Measurements from ENCODE around the gene TYROBP. TPM values are rescaled to one million over a fixed set of nuclear protein-coding genes. Genes with fewer than 3 reads are reported as not detected.
"Not testable (repeated sequence)": the region's sequence is repeated elsewhere in the genome, so short reads cannot be mapped to it uniquely, and the experiment has no call there.

The TYROBP gene
- polyA plus RNA-seq, 3 donors = 23.7 to 207 (median 194) TPM

- 1 to 4% (median 3%) methylated on average over 28 to 65 of the region's 68 CpGs for WGBS, 3 donors
- H3K27ac ChIP-seq (ENCODE audit: low read depth, low read length) = no peak within 1 kb of the TSS
Observed at GRCh38 chr19:35935911-35936737, 28.0 kb upstream of the TYROBP start, which contains the start of gene LRFN3. TSS of gene LRFN3 (plus strand) at chr19:35936374. CDS start at chr19:35939426, 3,052 bp downstream.

- no peak overlapping the region for H3K27ac ChIP-seq (ENCODE audit: low read depth, low read length)
- 40 to 56% (median 52%) methylated on average over 7 of the region's 7 CpGs for WGBS, 3 donors
Observed at GRCh38 chr19:35932291-35932936, 24.3 kb upstream of the TYROBP start.

DNA sequence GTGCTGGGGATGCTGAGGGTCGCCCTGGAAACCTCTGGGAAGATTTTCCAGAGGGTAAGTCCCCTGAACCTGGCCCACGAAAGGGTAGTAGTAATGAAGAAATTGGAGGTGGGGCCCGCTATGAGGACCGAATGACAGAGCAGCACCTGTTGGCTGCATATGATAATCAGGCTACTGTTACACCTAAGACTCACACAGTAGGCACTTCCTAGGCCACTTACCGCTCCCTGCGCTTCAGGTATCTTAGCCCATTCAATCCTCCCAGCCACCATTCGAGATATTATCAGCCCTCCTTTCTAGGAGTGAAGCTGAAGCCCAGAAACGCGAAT lies 23.7 kb upstream of the TYROBP start:
- H3K27ac ChIP-seq (ENCODE audit: low read depth, low read length) = no peak overlapping the region
- 7 to 9% (median 7%) methylated on average over 9 of the region's 9 CpGs for WGBS, 3 donors

DNA sequence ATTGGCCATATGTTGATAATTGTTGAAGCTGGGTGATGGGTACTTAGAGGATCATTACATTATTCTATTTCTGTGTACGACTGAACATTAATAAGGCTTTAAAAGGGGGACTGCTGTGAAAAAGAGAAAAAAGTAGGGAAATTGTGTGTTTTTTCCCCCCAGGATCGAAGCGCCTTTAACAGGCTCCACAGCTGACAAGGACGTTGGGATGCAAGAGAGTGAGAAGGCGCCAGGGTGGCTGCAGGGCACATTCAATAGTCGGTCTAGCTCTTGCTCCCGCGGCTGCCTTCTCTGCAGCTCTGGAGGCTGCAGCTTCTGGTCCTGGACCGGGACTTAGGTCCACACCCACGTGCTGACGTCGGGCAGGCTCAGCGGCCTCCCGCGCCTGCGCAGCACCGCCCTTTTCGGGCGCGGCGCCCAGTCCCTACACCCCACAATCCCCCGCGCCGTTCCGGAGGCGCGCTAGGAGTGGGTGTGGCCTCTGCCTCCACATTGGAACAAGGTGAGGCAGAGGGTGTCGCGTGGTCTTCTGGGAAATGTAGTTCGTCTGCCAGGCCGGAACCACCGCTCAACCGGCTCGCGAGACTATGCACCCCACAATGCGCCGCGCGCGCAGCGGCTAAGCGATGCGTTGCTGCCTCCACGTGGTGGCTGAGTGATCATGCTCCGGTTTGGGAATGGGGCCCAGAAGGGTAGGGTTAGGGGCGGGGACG lies 23.2 kb upstream of the TYROBP start:
- H3K27ac ChIP-seq (ENCODE audit: low read depth, low read length) = no peak overlapping the region
- 1% methylated on average over 46 to 47 of the region's 47 CpGs for WGBS, 3 donors

DNA sequence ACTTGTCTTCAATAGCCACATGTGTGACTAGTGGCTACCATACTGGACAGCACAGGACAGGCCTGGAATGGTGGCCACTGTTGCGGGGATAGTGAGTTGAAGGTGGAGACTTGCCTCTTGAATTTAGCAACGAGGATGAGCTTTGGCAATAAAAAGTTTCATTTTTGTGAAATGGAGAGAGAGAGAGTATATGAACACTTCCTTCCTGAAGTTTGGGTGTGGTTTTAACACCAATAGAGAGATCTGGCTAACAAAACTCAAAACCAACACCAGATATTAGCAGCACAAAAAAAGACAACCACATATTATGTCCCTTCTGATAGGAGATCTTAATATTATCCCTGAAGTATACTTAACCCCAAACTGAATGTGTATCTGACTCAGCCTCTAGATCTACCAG lies 21.8 kb upstream of the TYROBP start:
- H3K27ac ChIP-seq (ENCODE audit: low read depth, low read length) = no peak overlapping the region
- 41 to 71% (median 47%) methylated on average over 2 of the region's 2 CpGs for WGBS, 3 donors

- no peak overlapping the region for H3K27ac ChIP-seq (ENCODE audit: low read depth, low read length)
- WGBS, 3 donors = 74 to 83% (median 77%) methylated on average over 5 of the region's 5 CpGs
Observed at GRCh38 chr19:35928507-35928906, 20.4 kb upstream of the TYROBP start.

DNA sequence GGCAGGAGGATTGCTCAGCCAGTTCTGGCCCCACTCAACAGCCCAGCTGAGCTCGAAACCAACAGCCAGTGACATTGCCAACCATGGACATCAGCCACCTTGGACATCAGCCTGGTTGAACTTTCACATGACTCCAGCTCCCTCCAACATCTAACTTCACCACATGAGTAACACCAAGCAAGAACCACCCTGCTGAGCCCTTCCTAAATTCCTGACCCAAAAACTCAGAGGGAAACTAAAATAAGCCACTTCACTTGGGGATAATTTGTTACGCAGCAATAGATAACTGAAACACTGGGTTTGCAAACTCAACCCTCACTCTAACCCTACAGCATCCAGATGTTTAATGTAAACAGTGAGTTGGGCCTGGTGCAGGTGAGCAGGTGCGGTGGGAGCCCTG lies 17.4 kb upstream of the TYROBP start:
- WGBS, 3 donors = 77 to 89% (median 88%) methylated on average over 3 of the region's 3 CpGs
- H3K27ac ChIP-seq (ENCODE audit: low read depth, low read length) = no peak overlapping the region

GRCh38 chr19:35921012-35921411 lies 12.9 kb upstream of the TYROBP start:
- WGBS, 3 donors = 85 to 88% (median 86%) methylated on average over 6 of the region's 6 CpGs

DNA sequence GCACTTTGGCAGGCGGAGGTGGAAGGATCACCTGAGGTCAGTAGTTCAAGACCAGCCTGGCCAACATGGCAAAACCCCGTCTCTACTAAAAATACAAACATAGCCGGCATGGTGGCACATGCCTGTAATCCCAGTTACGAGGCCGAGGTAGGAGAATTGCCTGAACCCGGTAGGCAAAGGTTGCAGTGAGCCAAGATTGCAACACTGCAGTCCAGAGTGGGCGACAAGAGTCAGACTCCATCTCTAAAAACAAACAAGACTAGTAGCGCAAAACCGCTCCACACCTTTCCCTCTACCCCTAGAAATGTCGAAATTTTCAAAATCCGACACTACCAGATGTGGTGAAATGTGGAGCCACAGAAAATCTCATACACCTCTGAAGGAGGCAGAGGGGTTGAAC lies 11.2 kb upstream of the TYROBP start:
- no peak overlapping the region for H3K27ac ChIP-seq (ENCODE audit: low read depth, low read length)
- WGBS, 3 donors = 82 to 89% (median 84%) methylated on average over 11 of the region's 11 CpGs

More at GRCh38 chr19:35921012-35921411, 12.9 kb upstream of the TYROBP start:
- H3K27ac ChIP-seq (ENCODE audit: low read depth, low read length) = no peak overlapping the region

GRCh38 chr19:35915443-35915842 lies 7.3 kb upstream of the TYROBP start:
- WGBS, 3 donors = 56 to 64% (median 59%) methylated on average over 3 of the region's 3 CpGs
- peak overlapping the region; percentile 17 for H3K27ac ChIP-seq (ENCODE audit: low read depth, low read length)

- no peak overlapping the region for H3K27ac ChIP-seq (ENCODE audit: low read depth, low read length)
- 44 to 72% (median 48%) methylated on average over 7 of the region's 7 CpGs for WGBS, 3 donors
Observed at GRCh38 chr19:35913589-35913988, 5.5 kb upstream of the TYROBP start.

DNA sequence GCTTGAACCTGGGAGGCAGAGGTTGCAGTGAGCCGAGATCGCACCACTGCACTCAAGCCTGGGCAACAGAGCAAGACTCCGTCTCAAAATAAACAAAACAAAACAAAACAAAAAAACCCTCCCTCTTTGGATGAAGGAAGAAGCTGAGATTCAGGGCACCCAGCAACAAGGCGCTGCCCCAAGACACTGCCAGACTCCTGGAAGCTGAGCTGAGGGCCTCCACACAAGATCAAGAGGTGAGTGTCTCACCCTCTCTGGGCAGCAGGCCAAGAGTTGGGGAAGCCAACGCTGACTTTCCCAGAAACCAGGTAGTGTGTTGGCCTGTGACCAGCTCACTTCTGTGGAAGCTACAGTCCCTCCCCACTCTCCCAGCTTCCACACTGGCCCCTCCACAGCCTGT lies 3.7 kb upstream of the TYROBP start:
- 52 to 66% (median 57%) methylated on average over 5 of the region's 5 CpGs for WGBS, 3 donors
- H3K27ac ChIP-seq (ENCODE audit: low read depth, low read length) = no peak overlapping the region

DNA sequence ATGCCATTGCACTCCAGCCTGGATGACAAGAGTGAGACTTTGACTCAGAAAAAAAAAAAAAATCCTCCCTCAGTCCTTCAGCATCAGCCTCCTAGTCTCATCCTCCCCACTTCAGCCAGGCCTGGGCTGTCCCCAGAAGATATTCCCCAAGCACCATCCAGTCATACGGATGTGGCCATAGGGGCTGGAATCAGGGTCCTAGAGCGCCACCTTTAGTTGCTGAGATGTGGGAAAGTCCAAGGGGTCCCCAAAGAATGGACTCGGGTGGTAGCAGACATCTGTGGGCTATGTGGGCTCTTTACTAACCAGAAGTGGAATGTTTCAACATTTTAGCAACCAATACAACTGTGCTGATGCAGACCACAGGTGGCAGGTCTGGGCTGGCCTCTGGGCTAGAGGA lies 3.1 kb upstream of the TYROBP start:
- 48 to 61% (median 49%) methylated on average over 3 of the region's 3 CpGs for WGBS, 3 donors
- H3K27ac ChIP-seq (ENCODE audit: low read depth, low read length) = no peak overlapping the region

- H3K27ac ChIP-seq (ENCODE audit: low read depth, low read length) = not testable (repeated sequence)
- 87 to 91% (median 91%) methylated on average over 14 of the region's 14 CpGs for WGBS, 3 donors
Observed at GRCh38 chr19:35910355-35910754, 2.3 kb upstream of the TYROBP start.

- peak overlapping the region; percentile 38 for H3K27ac ChIP-seq (ENCODE audit: low read depth, low read length)
- 58 to 78% (median 59%) methylated on average over 6 of the region's 6 CpGs for WGBS, 3 donors
Observed at GRCh38 chr19:35909684-35910035, 1.6 kb upstream of the TYROBP start.

GRCh38 chr19:35908973-35909683 lies 1.0 kb upstream of the TYROBP start:
- 50 to 77% (median 60%) methylated on average over 9 to 10 of the region's 10 CpGs for WGBS, 3 donors

DNA sequence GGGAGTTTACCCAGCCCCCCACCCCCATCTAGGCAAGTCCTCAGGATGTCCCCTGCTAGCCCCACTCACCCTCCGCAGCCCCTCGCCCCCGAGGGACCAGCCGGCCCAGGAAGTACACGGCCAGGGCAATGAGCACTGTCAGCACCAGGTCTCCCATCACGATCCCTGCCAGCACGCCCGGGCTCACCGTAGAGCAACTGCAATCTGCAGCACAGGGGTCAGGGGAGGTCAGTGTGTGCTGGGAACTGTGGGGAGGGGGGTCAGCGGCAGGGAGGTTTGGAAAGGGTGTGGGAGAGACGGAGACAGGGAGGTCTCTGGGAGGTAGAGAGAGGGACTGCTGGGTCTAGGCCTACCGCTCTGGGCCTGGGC lies 734 bp downstream of the TYROBP start:
- 50 to 57% (median 53%) methylated on average over 12 of the region's 12 CpGs for WGBS, 3 donors
- no peak overlapping the region for H3K27ac ChIP-seq (ENCODE audit: low read depth, low read length)

More at GRCh38 chr19:35908973-35909683, 1.0 kb upstream of the TYROBP start:
- H3K27ac ChIP-seq (ENCODE audit: low read depth, low read length) = peak overlapping the region; percentile 38

- H3K27ac ChIP-seq (ENCODE audit: low read depth, low read length) = peak overlapping the region; percentile 67
- WGBS, 3 donors = 74 to 83% (median 78%) methylated on average over 6 of the region's 6 CpGs
Observed at GRCh38 chr19:35905178-35905727, 2.8 kb downstream of the TYROBP start.
